CD14-positive monocyte (primary cell): ENCODE results near the gene RPS19BP1. TPM values are rescaled to one million over a fixed set of nuclear protein-coding genes. Genes with fewer than 3 reads are reported as not detected.

Source experiments
- DNase-seq, 3 donors: peaks; one replicate each; pipeline ENCODE4 v3.0.0-alpha.2; 2011 to 2022
- H2AFZ ChIP-seq: 2 replicates; pipeline ENCODE4 v1.6.0; 2012; ENCODE audit warnings: mild to moderate bottlenecking, low read depth, low read length, inconsistent platforms; ENCODE audit not compliant: insufficient read depth, poor library complexity, severe bottlenecking
- H3K27ac ChIP-seq, 2 donors: 1 replicate in 1 of 2; 2 replicates in 1 of 2; pipeline ENCODE4 v1.5.1; 2012 to 2013; ENCODE audit warnings: low read length in 2 of 2, control low read depth in 1 of 2, inconsistent platforms in 1 of 2, low read depth in 1 of 2, mild to moderate bottlenecking in 1 of 2
- H3K27me3 ChIP-seq, 2 donors: one replicate each; pipeline versions ENCODE4 v1.6.0 to v1.6.1; 2011 to 2013; ENCODE audit warnings: low read length in 2 of 2; ENCODE audit not compliant: control insufficient read depth in 2 of 2, insufficient read depth in 2 of 2
- H3K36me3 ChIP-seq, 2 donors: replicated peaks in 1 of 2; 1 replicate in 1 of 2; 2 replicates in 1 of 2; pipeline versions ENCODE4 v1.5.1 to v1.6.1; 2012 to 2013; ENCODE audit warnings: low read length in 2 of 2, control low read depth in 1 of 2, inconsistent platforms in 1 of 2, mild to moderate bottlenecking in 1 of 2; ENCODE audit not compliant: insufficient read depth in 2 of 2, control insufficient read depth in 1 of 2
- H3K4me1 ChIP-seq, 2 donors: 1 replicate in 1 of 2; 2 replicates in 1 of 2; pipeline versions ENCODE4 v1.5.1 to v1.6.1; 2012 to 2013; ENCODE audit warnings: low read length in 2 of 2, control low read depth in 1 of 2, inconsistent platforms in 1 of 2, mild to moderate bottlenecking in 1 of 2, moderate library complexity in 1 of 2; ENCODE audit not compliant: insufficient read depth in 2 of 2, control insufficient read depth in 1 of 2
- H3K4me2 ChIP-seq: replicated peaks from 2 replicates; pipeline ENCODE3; 2012; ENCODE audit warnings: low read length, moderate library complexity, mild to moderate bottlenecking; ENCODE audit not compliant: poor library complexity, severe bottlenecking; ENCODE audit errors: extremely low read depth
- H3K4me3 ChIP-seq, 3 experiments: fragments of 200-600 bp in 1 of 3; sonication (generic) in 1 of 3; replicated peaks in 1 of 3; 1 replicate in 2 of 3; 2 replicates in 1 of 3; pipeline ENCODE4 v1.5.1; 2011 to 2013; ENCODE audit warnings: low read length in 3 of 3, mild to moderate bottlenecking in 3 of 3, control low read depth in 2 of 3, low read depth in 2 of 3, inconsistent platforms in 1 of 3, moderate library complexity in 1 of 3
- H3K79me2 ChIP-seq: 2 replicates; pipeline ENCODE4 v1.6.0; 2012; ENCODE audit warnings: mild to moderate bottlenecking, control low read depth, inconsistent platforms, low read length, moderate library complexity; ENCODE audit not compliant: insufficient read depth
- H3K9ac ChIP-seq: 2 replicates; pipeline ENCODE4 v1.6.0; 2017; ENCODE audit warnings: low read length, mild to moderate bottlenecking; ENCODE audit not compliant: insufficient read depth, poor library complexity, severe bottlenecking
- H3K9me3 ChIP-seq, 2 donors: replicated peaks in 1 of 2; 1 replicate in 1 of 2; 2 replicates in 1 of 2; pipeline versions ENCODE4 v1.5.1 to v1.6.1; 2012 to 2013; ENCODE audit warnings: low read length in 2 of 2, control low read depth in 1 of 2; ENCODE audit not compliant: control insufficient read depth in 1 of 2, insufficient read depth in 1 of 2
- H4K20me1 ChIP-seq: 2 replicates; pipeline ENCODE4 v1.6.0; 2012; ENCODE audit warnings: mild to moderate bottlenecking, low read length, control low read depth, moderate library complexity; ENCODE audit not compliant: insufficient read depth
- H3K27ac Mint-ChIP-seq, 7 donors: one replicate each; pipeline ENCODE4 v1.8.0; 2020; ENCODE audit warnings: mild to moderate bottlenecking in 7 of 7, mixed read lengths in 7 of 7, moderate library complexity in 6 of 7, inconsistent platforms in 2 of 7
- H3K27me3 Mint-ChIP-seq, 3 donors: one replicate each; pipeline ENCODE4 v1.8.0; 2021 to 2022; ENCODE audit warnings: low read depth in 3 of 3, mild to moderate bottlenecking in 3 of 3, mixed read lengths in 3 of 3, moderate library complexity in 3 of 3, inconsistent platforms in 1 of 3
- H3K36me3 Mint-ChIP-seq, 2 donors: one replicate each; pipeline ENCODE4 v1.8.0; 2020; ENCODE audit warnings: mixed read lengths in 2 of 2, inconsistent platforms in 1 of 2, mild to moderate bottlenecking in 1 of 2
- H3K4me1 Mint-ChIP-seq: one replicate; pipeline ENCODE4 v1.8.0; 2020; ENCODE audit warnings: mild to moderate bottlenecking, mixed read lengths
- H3K4me3 Mint-ChIP-seq, 2 donors: one replicate each; pipeline ENCODE4 v1.8.0; 2020; ENCODE audit warnings: mild to moderate bottlenecking in 2 of 2, mixed read lengths in 2 of 2, moderate library complexity in 1 of 2
- H3K9me3 Mint-ChIP-seq, 7 donors: one replicate each; pipeline ENCODE4 v1.8.0; 2020 to 2022; ENCODE audit warnings: mixed read lengths in 7 of 7, mild to moderate bottlenecking in 6 of 7, moderate library complexity in 6 of 7, inconsistent platforms in 2 of 7
- WGBS: methylation state at CpG from one replicate; pipeline ENCODE4 v1.1.5; 2013; ENCODE audit warnings: missing lambda C conversion rate; ENCODE audit not compliant: insufficient coverage; 5-methylcytosine and 5-hydroxymethylcytosine counted together
- intact Hi-C, 2 donors: fragments of 100-400 bp; cut with micrococcal nuclease; formaldehyde crosslinking; loops; one replicate each; pipeline versions ENCODE4 v1.15.0 to v1.15.1; 2023
- polyA plus RNA-seq, 3 donors: library from polyadenylated mRNA; depleted of rRNA in 1 of 3; unstranded in 2 of 3; stranded (reverse) in 1 of 3; fragments of 300-500 nt in 2 of 3; fragments of >200 nt in 1 of 3; fragmentation: Illumina TruSeq in 2 of 3; gene quantifications; 1 replicate in 2 of 3; 2 replicates in 1 of 3; pipeline ENCODE4 v1.2.3, GENCODE V29; 2012 to 2021
- TF ChIP-seq, protein P1 (sequence below): fragments of 200-600 bp; IDR thresholded peaks from one replicate; pipeline ENCODE4 v1.8.0; 2022; ENCODE audit warnings: antibody characterized with exemption, mild to moderate bottlenecking

Gene RPS19BP1
- polyA plus RNA-seq, 3 donors, result 59.9 to 106 (median 73.5) TPM

DNA sequence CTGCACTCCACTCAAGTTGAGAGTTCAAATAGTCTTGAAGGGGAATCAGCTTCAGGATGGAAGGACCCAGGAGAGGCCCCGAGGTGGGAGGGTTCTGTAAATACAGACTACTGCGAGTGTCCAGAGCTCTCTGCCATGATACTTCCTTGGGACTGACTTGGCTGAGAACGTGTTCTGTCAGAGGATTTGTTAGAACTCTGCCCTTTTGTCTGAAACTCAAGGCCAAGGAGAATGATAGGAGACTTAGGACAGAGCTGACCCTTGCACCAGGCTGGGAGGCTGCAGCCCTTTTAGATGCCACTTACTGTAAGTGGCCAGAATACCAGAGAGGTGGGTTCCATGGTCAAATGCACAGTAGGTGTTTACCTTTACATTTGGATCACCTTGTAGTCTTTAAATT is 15.1 kb downstream of the RPS19BP1 start:
- Histone ChIP-seq H3K4me3 (no peak overlapping the region), H3K9me3 (no peaks in the 10 kb centered on the region), H3K4me1 (peaks cover 32 to 38% of the 10 kb centered on the region in 2 donors), H2AFZ (no peak overlapping the region), H3K79me2 (peaks cover 61% of the 10 kb centered on the region), H3K27me3 (no peaks in the 10 kb centered on the region), H3K9ac (no peak overlapping the region), H3K36me3 (peaks cover 53 to 64% of the 10 kb centered on the region in 2 donors), H4K20me1 (peaks cover 39% of the 10 kb centered on the region), H3K4me2 (no peak overlapping the region), H3K27ac (no peak overlapping the region)
- 100% methylated on average over 2 of the region's 3 CpGs for WGBS
- intact Hi-C loops, result no loop called here
- H3K4me1 Mint-ChIP-seq, result peaks cover 36% of the 10 kb centered on the region
- no peaks in the 10 kb centered on the region for H3K9me3 Mint-ChIP-seq
- H3K27me3 Mint-ChIP-seq, result peaks cover 0 to 8% (median 0%) of the 10 kb centered on the region in 3 donors
- H3K27ac Mint-ChIP-seq, result peak overlapping the region in 1 of 7 donors; percentile 60
- TF ChIP-seq, protein P1, sequence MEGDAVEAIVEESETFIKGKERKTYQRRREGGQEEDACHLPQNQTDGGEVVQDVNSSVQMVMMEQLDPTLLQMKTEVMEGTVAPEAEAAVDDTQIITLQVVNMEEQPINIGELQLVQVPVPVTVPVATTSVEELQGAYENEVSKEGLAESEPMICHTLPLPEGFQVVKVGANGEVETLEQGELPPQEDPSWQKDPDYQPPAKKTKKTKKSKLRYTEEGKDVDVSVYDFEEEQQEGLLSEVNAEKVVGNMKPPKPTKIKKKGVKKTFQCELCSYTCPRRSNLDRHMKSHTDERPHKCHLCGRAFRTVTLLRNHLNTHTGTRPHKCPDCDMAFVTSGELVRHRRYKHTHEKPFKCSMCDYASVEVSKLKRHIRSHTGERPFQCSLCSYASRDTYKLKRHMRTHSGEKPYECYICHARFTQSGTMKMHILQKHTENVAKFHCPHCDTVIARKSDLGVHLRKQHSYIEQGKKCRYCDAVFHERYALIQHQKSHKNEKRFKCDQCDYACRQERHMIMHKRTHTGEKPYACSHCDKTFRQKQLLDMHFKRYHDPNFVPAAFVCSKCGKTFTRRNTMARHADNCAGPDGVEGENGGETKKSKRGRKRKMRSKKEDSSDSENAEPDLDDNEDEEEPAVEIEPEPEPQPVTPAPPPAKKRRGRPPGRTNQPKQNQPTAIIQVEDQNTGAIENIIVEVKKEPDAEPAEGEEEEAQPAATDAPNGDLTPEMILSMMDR, result no peak
- H3K4me3 Mint-ChIP-seq, result no peak overlapping the region
- peaks cover 56 to 67% of the 10 kb centered on the region in 2 donors for H3K36me3 Mint-ChIP-seq
- DNase-seq, result no peak

DNA sequence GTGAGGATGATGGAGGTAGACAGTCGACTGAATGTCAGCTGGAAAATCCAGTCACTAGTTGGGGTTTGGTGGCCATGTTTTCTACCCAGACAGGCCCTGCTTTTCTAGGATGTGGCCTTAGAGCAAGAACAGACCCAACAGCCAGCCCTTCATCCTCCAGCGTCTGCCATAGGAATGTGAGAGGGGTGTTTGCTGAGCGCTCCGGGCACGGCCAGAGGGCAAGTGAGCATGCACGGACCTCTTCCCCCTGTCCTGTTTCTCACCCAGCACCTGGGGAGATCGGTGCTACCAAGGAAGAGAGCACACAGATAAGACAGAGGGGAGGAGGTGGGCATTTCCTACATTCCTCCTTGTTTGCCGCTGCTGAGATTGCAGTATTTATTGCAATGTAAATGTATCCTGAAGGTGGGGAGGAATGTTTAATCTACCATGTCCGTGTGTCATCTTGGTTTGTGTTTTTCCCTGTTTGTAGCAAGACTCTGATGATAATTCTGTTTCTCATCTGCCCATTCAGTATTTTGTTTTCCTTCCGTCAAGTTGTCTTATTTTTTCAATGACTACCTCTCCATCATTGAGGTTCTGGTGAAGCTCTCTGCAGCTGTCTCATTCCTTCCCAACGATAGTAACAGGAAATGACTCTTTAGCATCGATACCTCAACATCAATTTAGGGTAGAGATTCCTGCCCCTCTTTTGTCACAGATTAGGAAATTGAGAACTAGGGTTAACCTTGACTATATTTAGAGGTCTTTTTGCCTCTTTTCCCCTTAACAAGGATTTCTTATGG is 17.1 kb downstream of the RPS19BP1 start:
- Histone ChIP-seq H3K36me3 (peaks cover 61 to 71% of the 10 kb centered on the region in 2 donors), H3K9ac (no peak overlapping the region), H4K20me1 (peaks cover 27% of the 10 kb centered on the region), H3K4me2 (no peak overlapping the region), H3K27ac (no peak overlapping the region), H3K4me3 (no peak overlapping the region), H3K27me3 (no peaks in the 10 kb centered on the region), H2AFZ (no peak overlapping the region), H3K79me2 (peaks cover 50% of the 10 kb centered on the region), H3K9me3 (no peaks in the 10 kb centered on the region), H3K4me1 (peaks cover 18 to 23% of the 10 kb centered on the region in 2 donors)
- Mint-ChIP-seq H3K27me3 (peaks cover 0 to 1% (median 0%) of the 10 kb centered on the region in 3 donors), H3K4me3 (no peak overlapping the region), H3K36me3 (peaks cover 62 to 69% of the 10 kb centered on the region in 2 donors), H3K4me1 (peaks cover 22% of the 10 kb centered on the region), H3K9me3 (no peaks in the 10 kb centered on the region), H3K27ac (no peak overlapping the region)
- 72% methylated on average over 2 of the region's 12 CpGs for WGBS
- TF ChIP-seq, protein P1, result no peak
- intact Hi-C loops, result no loop called here
- no peak for DNase-seq
